Stimulated activated CD8-positive, alpha-beta memory T cell treated with anti-CD3 and anti-CD28 coated beads, Interleukin-4, amount 100 ng/mL, for 1 hour (primary cell): ENCODE results near the gene PTDSS2.
A peak's percentile ranks its signal among the peaks of the same experiment; 100 is the strongest.
"Not testable (repeated sequence)": the region's sequence is repeated elsewhere in the genome, so short reads cannot be mapped to it uniquely, and the experiment has no call there.

ENCODE experiments used
- DNase-seq, 2 donors: peaks; one replicate each; pipeline ENCODE4 v3.0.0-alpha.2; 2020; ENCODE audit warnings: low read depth in 2 of 2, low spot score in 1 of 2

Gene PTDSS2

GRCh38 chr11:449889-450808, at the start of gene PTDSS2:
PTDSS2 (plus strand) TSS chr11:450279; CDS start chr11:450456, 177 bp downstream.
- peak; percentile 89 for DNase-seq

GRCh38 chr11:401196-401595, 48.9 kb upstream of the PTDSS2 start:
- DNase-seq = not testable (repeated sequence)

GRCh38 chr11:403021-403760, 46.9 kb upstream of the PTDSS2 start:
- DNase-seq = no peak

- DNase-seq = no peak
Measured at GRCh38 chr11:403761-404431, 46.2 kb upstream of the PTDSS2 start.

GRCh38 chr11:404551-405264, 45.4 kb upstream of the PTDSS2 start:
- no peak for DNase-seq

- DNase-seq = no peak
Measured at GRCh38 chr11:405323-405953, 44.6 kb upstream of the PTDSS2 start.

GRCh38 chr11:405954-406795, 43.9 kb upstream of the PTDSS2 start:
- DNase-seq = no peak

- DNase-seq = peak; percentile 82 to 89
Measured at GRCh38 chr11:406796-407650, 43.1 kb upstream of the PTDSS2 start.

GRCh38 chr11:407651-408123, 42.4 kb upstream of the PTDSS2 start:
- no peak for DNase-seq

GRCh38 chr11:408154-409007, 41.7 kb upstream of the PTDSS2 start:
- no peak for DNase-seq

GRCh38 chr11:409008-409599, 41.0 kb upstream of the PTDSS2 start:
- no peak for DNase-seq

GRCh38 chr11:409600-410483, 40.2 kb upstream of the PTDSS2 start:
- DNase-seq = no peak

GRCh38 chr11:410711-411110, 39.4 kb upstream of the PTDSS2 start:
- not testable (repeated sequence) for DNase-seq

GRCh38 chr11:411520-411919, 38.6 kb upstream of the PTDSS2 start:
- not testable (repeated sequence) for DNase-seq

- no peak for DNase-seq
Measured at GRCh38 chr11:412641-413119, 37.4 kb upstream of the PTDSS2 start.
